Chondrocyte (in vitro differentiated cells): ENCODE results near the gene LRRC8A. TPM values are rescaled to one million over a fixed set of nuclear protein-coding genes. Genes with fewer than 3 reads are reported as not detected.
"Not testable (repeated sequence)": the region's sequence is repeated elsewhere in the genome, so short reads cannot be mapped to it uniquely, and the experiment has no call there.

Source experiments
- DNase-seq: peaks from one replicate; pipeline ENCODE4 v3.0.0; 2021; ENCODE audit warnings: mixed read lengths, low spot score
- H3K27ac Mint-ChIP-seq: one replicate; pipeline ENCODE4 v1.8.0; 2021; ENCODE audit warnings: mild to moderate bottlenecking, moderate library complexity, mixed read lengths; ENCODE audit not compliant: unreplicated experiment
- H3K27me3 Mint-ChIP-seq: 2 replicates; pipeline ENCODE4 v1.8.0; 2021; ENCODE audit warnings: low read depth, mixed read lengths
- H3K36me3 Mint-ChIP-seq: 2 replicates; pipeline ENCODE4 v1.8.0; 2021; ENCODE audit warnings: low read depth, mixed read lengths
- H3K4me1 Mint-ChIP-seq: 2 replicates; pipeline ENCODE4 v1.8.0; 2021; ENCODE audit warnings: low read depth, mild to moderate bottlenecking, mixed read lengths
- H3K4me3 Mint-ChIP-seq: one replicate; pipeline ENCODE4 v1.8.0; 2021; ENCODE audit warnings: mild to moderate bottlenecking, moderate library complexity, mixed read lengths; ENCODE audit not compliant: unreplicated experiment
- H3K9me3 Mint-ChIP-seq: 2 replicates; pipeline ENCODE4 v1.8.0; 2021; ENCODE audit warnings: low read depth, mixed read lengths
- total RNA-seq: library from RNA; stranded (reverse); gene quantifications from 3 replicates; pipeline ENCODE4 v1.2.1, GENCODE V29; 2021
- TF ChIP-seq, protein P1 (sequence below): fragments of 200-600 bp; sonication (generic); IDR thresholded peaks from 2 replicates; pipeline ENCODE4 v1.5.0; 2021; ENCODE audit warnings: antibody characterized with exemption, mild to moderate bottlenecking, moderate library complexity

The LRRC8A gene
- total RNA-seq, 1 donor from 2014 or later = 55.0 TPM

DNA sequence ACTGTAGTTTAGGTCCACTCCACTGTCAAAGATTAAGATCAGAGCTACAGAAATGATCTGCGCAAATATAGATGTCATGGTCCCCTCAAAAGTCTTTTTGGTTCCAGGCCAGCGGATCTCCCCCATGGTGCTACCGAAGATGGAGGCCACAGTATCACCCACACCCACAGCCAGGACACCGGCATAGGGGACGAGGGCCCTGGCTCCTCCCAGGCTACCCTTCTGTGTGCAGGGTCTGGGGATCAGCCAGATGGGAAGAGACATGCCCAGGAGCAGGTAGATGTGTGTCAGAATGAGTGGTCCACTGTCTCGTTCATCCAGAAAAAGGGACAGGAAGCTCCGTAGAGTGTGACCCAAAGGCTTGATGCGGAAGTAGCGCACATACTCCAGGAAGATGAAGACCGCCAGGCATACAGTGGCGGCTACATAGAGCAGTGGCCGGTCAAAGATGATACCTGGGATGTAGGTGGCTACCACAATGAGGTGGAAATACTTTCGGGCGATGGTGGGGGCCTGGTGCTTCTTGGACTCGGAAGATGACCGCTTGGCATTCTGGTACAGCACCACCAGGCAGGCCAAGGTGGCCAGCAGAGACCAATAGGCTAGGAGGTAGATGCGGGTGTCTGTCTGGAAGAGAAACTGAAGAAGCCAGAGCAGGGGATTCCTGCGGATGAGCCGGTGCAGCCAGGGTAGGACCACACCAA, 64.0 kb downstream of the LRRC8A start:
- Mint-ChIP-seq H3K4me3 (peak overlapping the region; percentile 79), H3K9me3 (no peaks in the 10 kb centered on the region), H3K4me1 (peaks cover 27% of the 10 kb centered on the region), H3K36me3 (no peaks in the 10 kb centered on the region), H3K27ac (no peak overlapping the region), H3K27me3 (no peaks in the 10 kb centered on the region)
- TF ChIP-seq, protein P1, sequence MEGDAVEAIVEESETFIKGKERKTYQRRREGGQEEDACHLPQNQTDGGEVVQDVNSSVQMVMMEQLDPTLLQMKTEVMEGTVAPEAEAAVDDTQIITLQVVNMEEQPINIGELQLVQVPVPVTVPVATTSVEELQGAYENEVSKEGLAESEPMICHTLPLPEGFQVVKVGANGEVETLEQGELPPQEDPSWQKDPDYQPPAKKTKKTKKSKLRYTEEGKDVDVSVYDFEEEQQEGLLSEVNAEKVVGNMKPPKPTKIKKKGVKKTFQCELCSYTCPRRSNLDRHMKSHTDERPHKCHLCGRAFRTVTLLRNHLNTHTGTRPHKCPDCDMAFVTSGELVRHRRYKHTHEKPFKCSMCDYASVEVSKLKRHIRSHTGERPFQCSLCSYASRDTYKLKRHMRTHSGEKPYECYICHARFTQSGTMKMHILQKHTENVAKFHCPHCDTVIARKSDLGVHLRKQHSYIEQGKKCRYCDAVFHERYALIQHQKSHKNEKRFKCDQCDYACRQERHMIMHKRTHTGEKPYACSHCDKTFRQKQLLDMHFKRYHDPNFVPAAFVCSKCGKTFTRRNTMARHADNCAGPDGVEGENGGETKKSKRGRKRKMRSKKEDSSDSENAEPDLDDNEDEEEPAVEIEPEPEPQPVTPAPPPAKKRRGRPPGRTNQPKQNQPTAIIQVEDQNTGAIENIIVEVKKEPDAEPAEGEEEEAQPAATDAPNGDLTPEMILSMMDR = no peak
- peak; percentile 53 for DNase-seq

DNA sequence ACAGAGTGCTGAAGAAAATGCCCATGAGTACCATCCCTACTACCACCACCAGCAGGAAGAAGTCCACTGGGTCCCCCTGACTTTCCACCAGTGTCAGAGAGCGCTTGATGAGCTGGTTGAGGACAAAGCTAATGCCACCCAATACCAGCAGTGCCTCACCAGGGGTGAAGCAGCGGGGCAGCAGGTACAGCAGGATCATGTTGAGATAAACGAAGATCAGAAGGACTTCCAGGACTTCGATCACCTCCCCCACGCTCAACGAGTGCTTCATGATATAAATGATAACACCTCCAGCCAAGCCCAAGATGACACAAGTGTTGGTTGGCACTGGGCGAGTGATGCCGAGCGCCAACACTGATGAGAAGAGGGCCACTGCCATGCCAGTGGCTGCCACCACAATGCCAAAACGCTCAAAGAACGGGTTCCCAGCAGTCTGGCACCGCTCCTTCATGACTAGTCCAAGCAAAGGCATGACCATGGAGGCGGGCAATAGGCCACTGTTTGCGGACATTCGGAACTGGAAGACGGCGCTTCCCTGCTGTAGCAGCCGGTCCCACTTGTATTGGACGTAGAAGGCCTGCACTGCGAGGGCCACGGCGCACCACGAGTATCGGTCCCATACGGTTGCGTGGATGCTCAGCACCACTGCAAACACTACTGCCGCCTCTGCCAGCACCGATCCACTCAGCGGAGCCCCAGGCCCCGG, 64.8 kb downstream of the LRRC8A start:
- Mint-ChIP-seq H3K4me1 (peaks cover 29% of the 10 kb centered on the region), H3K27me3 (no peaks in the 10 kb centered on the region), H3K36me3 (no peaks in the 10 kb centered on the region), H3K9me3 (no peaks in the 10 kb centered on the region), H3K27ac (peak overlapping the region; percentile 98), H3K4me3 (peak overlapping the region; percentile 79)
- peak; percentile 90 for DNase-seq
- TF ChIP-seq, protein P1 = no peak

DNA sequence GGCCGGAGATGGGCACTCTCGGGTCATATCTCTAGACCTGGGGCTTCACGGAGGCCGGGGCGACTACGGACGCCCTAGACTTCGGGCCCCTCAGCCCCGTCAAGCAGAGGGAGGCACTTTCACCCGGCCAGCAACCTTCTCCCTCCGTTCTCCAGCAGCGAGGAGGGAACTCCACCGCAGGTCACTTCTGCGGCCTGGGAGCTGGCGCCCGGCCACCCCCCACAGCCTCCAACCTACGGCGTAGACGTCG, 65.3 kb downstream of the LRRC8A start:
- H3K4me1 Mint-ChIP-seq = peaks cover 29% of the 10 kb centered on the region
- DNase-seq = no peak
- no peaks in the 10 kb centered on the region for H3K27me3 Mint-ChIP-seq
- H3K27ac Mint-ChIP-seq = peak overlapping the region; percentile 98
- no peaks in the 10 kb centered on the region for H3K36me3 Mint-ChIP-seq
- no peaks in the 10 kb centered on the region for H3K9me3 Mint-ChIP-seq
- H3K4me3 Mint-ChIP-seq = peak overlapping the region; percentile 79
- TF ChIP-seq, protein P1 = no peak

DNA sequence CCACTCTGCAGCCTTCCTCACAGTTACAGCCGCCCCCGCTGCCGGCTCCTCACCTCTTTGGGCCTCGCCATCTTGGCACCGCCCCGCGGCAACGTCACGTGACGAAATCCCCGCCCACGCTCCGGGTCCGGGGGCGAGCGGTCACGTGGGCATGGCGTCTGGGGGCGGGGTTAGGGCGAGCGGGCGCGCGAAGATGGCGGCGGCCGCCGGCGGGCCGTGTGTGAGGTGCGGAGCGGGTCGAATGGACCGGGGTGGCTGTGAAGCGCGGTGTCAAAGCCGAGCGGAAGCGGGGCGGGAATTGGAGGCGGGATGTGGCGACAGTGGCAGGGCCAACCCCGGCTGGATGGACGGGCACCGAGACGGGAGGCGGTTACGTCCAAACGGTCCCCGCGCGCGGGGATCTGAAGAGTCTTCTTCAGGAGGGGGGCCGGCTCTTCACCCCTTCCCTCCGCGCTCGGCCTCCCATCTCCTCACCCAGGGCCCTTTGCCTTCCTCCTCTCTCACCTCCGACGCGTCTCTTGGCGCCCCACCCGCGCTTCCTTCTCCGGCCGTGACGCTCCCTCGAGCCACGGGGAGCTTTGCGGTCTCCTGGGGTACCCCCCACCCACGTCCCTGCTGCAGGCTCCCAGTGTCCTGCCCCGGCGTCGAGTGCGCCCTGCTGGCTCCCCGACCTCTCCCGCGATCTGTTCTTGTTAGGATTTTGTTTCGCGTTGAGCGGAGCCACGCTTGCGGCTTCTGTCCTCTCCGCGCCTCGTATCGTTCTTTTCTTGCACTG, 65.8 kb downstream of the LRRC8A start, which contains the start of the genes DOLK and NUP188:
Gene DOLK, minus strand, starts transcription at position 77 of the 775 bp plus-strand sequence. CDS start 300 bp downstream, outside the sequence.
Gene NUP188, plus strand, starts transcription at position 173 of the 775 bp plus-strand sequence. Its CDS starts 21 bp downstream, at position 194.
- H3K4me1 Mint-ChIP-seq = peaks cover 29% of the 10 kb centered on the region
- peak; percentile 96 for DNase-seq
- peak within 1 kb of the TSS; percentile 98 for H3K27ac Mint-ChIP-seq
- no peaks in the 10 kb centered on the region for H3K36me3 Mint-ChIP-seq
- TF ChIP-seq, protein P1 = no peak
- no peaks in the 10 kb centered on the region for H3K27me3 Mint-ChIP-seq
- H3K9me3 Mint-ChIP-seq = no peaks in the 10 kb centered on the region
- H3K4me3 Mint-ChIP-seq = peak within 1 kb of the TSS; percentile 79

DNA sequence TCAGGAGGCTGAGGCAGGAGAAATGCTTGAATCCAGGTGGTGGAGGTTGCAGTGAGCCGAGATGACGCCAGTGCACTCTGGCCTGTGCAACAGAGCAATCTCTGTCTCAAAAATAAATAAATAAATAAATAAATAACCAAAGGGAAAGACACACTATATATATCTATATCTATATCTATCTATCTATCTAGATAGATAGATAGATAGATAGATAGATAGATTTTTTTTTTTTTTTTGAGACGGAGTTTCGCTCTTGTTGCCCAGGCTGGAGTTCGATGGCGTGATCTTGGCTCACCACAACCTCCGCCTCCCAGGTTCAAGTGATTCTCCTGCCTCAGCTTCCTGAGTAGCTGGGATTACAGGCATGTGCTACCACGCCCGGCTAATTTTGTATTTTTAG, 79.5 kb downstream of the LRRC8A start:
- peaks cover 17% of the 10 kb centered on the region for H3K36me3 Mint-ChIP-seq
- DNase-seq, H3K4me3 Mint-ChIP-seq, H3K27ac Mint-ChIP-seq, H3K9me3 Mint-ChIP-seq, H3K27me3 Mint-ChIP-seq, H3K4me1 Mint-ChIP-seq: not testable (repeated sequence)

Other genes with a start within 250 kb of the LRRC8A start
- gene DYNC2I2, start 225.3 kb upstream of the LRRC8A start, total RNA-seq = 23.4 to 41.0 TPM (median 24.0 TPM) in 3 replicates
- 235 to 266 TPM (median 255 TPM) in 3 replicates for gene SET, start 192.9 kb upstream of the LRRC8A start, total RNA-seq
- gene PKN3, start 179.6 kb upstream of the LRRC8A start, total RNA-seq = 3.1 to 4.2 TPM (median 4.2 TPM) in 3 replicates
- gene ZDHHC12, start 158.0 kb upstream of the LRRC8A start, total RNA-seq = 23.6 to 24.7 TPM (median 24.3 TPM) in 3 replicates
- 33.0 to 42.7 TPM (median 33.8 TPM) in 3 replicates for gene ZER1, start 110.2 kb upstream of the LRRC8A start, total RNA-seq
- gene TBC1D13, start 94.9 kb upstream of the LRRC8A start, total RNA-seq = 23.5 to 32.1 TPM (median 26.5 TPM) in 3 replicates
- 22.3 to 24.6 TPM (median 23.1 TPM) in 3 replicates for gene ENDOG, start 63.6 kb upstream of the LRRC8A start, total RNA-seq
- 25.6 to 27.6 TPM (median 26.3 TPM) in 3 replicates for gene SPOUT1, start 52.3 kb upstream of the LRRC8A start, total RNA-seq
- 3.3 to 7.0 TPM (median 3.6 TPM) in 3 replicates for gene KYAT1, start 183 bp upstream of the LRRC8A start, total RNA-seq
- gene PHYHD1, start 38.8 kb downstream of the LRRC8A start, total RNA-seq = 2.8 to 4.4 TPM (median 3.4 TPM) in 3 replicates
- 21.5 to 24.7 TPM (median 22.2 TPM) in 3 replicates for gene DOLK, start 65.5 kb downstream of the LRRC8A start, total RNA-seq
- 36.0 to 51.8 TPM (median 38.2 TPM) in 3 replicates for gene NUP188, start 65.6 kb downstream of the LRRC8A start, total RNA-seq
- 57.8 to 66.4 TPM (median 62.2 TPM) in 3 replicates for gene SH3GLB2, start 146.2 kb downstream of the LRRC8A start, total RNA-seq
- gene MIGA2, start 154.5 kb downstream of the LRRC8A start, total RNA-seq = 19.7 to 26.7 TPM (median 22.0 TPM) in 3 replicates
- 12.3 to 22.5 TPM (median 16.4 TPM) in 3 replicates for gene DOLPP1, start 199.0 kb downstream of the LRRC8A start, total RNA-seq
- gene CRAT, start 228.7 kb downstream of the LRRC8A start, total RNA-seq = 43.9 to 49.0 TPM (median 45.2 TPM) in 3 replicates
- 133 to 143 TPM (median 143 TPM) in 3 replicates for gene PTPA, start 229.3 kb downstream of the LRRC8A start, total RNA-seq